ENCODE data around the gene ZFYVE28. TPM values are rescaled to one million over a fixed set of nuclear protein-coding genes. Genes with fewer than 3 reads are reported as not detected.

Gene ZFYVE28
- total and polyA plus RNA-seq, 10 of the 15 experiments (the other 5 are each of a cell fraction or from before 2014, with no cell fraction given): 0.06 to 1.9 (median 0.22) TPM; not detected in 1

DNA sequence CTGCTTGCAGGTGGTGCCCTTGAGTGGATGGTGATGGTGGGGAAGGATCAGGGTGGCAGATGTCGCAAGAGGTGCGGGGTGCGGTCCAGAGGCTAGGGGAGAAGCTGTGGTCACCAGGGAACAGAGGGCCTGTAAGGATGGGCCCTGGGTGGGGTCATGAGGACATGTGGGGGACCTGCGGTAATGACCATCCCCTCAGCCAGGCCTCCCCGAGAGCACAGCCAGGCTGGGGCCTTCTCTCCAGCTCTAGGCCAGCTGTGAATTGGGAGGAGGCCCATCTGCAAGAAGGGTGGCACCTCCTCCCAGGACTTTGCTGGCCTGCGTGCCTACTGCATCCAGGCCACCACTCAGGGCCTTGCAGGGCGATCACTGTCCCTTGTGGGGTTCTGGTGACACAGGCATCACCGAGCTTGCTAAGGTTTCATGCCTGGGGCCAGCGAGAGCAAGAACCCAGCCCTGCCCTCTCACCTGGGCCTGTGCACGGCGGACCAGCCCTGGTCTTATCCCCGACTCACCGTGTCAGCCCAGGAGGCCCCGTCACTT, 122.5 kb downstream of the ZFYVE28 start:
- H3K27ac ChIP-seq (ENCODE audit: control insufficient read depth, insufficient read depth): no peak overlapping the region

More for the DNA sequence above, 122.5 kb downstream of the ZFYVE28 start:
- ATAC-seq (no peak), DNase-seq (ENCODE audit: low read depth, low spot score) (no peak), FAIRE-seq (no peak)
- intact Hi-C loops (cut with micrococcal nuclease; ENCODE audit: unreplicated experiment) (no loop called here), in situ Hi-C loops (cut with MboI) (no loop called here)
- ChIA-PET CTCF (interaction anchor here (0.6 kb wide), 1 partner anchor 99 kb away, joined by 3 read pairs; no protein-coding TSS in a partner anchor), SMC1A (ENCODE audit: uncharacterized antibody, unreplicated experiment) (no interaction called here), POLR2A (no interaction called here), RAD21 (ENCODE audit: unreplicated experiment) (no interaction called here)
- Histone ChIP-seq H3K79me2 (ENCODE audit: control insufficient read depth, insufficient read depth, low read length) (no peaks in the 10 kb centered on the region), H4K20me1 (ENCODE audit: control insufficient read depth, insufficient read depth) (no peaks in the 10 kb centered on the region), H3K4me3 (no peak overlapping the region), H3K36me3 (ENCODE audit: control insufficient read depth in 2 of 2, insufficient read depth in 2 of 2, low read length in 1 of 2) (no peaks in the 10 kb centered on the region), H3K9me3 (replicated peaks; ENCODE audit: control insufficient read depth, insufficient read depth, low read length) (no peaks in the 10 kb centered on the region), H2AFZ (ENCODE audit: control insufficient read depth, low read depth, low read length) (no peak overlapping the region), H3K4me2 (ENCODE audit: control insufficient read depth, insufficient read depth) (no peak overlapping the region), H3K4me1 (ENCODE audit: control insufficient read depth, insufficient read depth, low read length) (no peaks in the 10 kb centered on the region), H3K9ac (ENCODE audit: control insufficient read depth, insufficient read depth, low read length) (no peak overlapping the region), H3K27me3 (replicated peaks in 1 of 2; ENCODE audit: control insufficient read depth in 2 of 2, insufficient read depth in 2 of 2, low read length in 1 of 2) (peaks cover 0 to 1% of the 10 kb centered on the region in 2 experiments; a peak in 2 of 4 replicates)
- no TSS peak for BruUV-seq (replicated peaks)
- TF ChIP-seq, protein P1, sequence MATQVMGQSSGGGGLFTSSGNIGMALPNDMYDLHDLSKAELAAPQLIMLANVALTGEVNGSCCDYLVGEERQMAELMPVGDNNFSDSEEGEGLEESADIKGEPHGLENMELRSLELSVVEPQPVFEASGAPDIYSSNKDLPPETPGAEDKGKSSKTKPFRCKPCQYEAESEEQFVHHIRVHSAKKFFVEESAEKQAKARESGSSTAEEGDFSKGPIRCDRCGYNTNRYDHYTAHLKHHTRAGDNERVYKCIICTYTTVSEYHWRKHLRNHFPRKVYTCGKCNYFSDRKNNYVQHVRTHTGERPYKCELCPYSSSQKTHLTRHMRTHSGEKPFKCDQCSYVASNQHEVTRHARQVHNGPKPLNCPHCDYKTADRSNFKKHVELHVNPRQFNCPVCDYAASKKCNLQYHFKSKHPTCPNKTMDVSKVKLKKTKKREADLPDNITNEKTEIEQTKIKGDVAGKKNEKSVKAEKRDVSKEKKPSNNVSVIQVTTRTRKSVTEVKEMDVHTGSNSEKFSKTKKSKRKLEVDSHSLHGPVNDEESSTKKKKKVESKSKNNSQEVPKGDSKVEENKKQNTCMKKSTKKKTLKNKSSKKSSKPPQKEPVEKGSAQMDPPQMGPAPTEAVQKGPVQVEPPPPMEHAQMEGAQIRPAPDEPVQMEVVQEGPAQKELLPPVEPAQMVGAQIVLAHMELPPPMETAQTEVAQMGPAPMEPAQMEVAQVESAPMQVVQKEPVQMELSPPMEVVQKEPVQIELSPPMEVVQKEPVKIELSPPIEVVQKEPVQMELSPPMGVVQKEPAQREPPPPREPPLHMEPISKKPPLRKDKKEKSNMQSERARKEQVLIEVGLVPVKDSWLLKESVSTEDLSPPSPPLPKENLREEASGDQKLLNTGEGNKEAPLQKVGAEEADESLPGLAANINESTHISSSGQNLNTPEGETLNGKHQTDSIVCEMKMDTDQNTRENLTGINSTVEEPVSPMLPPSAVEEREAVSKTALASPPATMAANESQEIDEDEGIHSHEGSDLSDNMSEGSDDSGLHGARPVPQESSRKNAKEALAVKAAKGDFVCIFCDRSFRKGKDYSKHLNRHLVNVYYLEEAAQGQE (IDR thresholded peaks at IDR 0.05; ENCODE audit: low read depth, low read length): no peak
- TF ChIP-seq CBFB (IDR thresholded peaks at IDR 0.05; ENCODE audit: low read depth) (no peak), STAT3 (IDR thresholded peaks at IDR 0.05; ENCODE audit: low read depth, low read length) (no peak), SIX5 (IDR thresholded peaks at IDR 0.05; ENCODE audit: low read depth, low read length, severe bottlenecking) (no peak), ZBED1 (IDR thresholded peaks at IDR 0.05; ENCODE audit: borderline replicate concordance) (no peak)
- TF ChIP-seq, protein P2, sequence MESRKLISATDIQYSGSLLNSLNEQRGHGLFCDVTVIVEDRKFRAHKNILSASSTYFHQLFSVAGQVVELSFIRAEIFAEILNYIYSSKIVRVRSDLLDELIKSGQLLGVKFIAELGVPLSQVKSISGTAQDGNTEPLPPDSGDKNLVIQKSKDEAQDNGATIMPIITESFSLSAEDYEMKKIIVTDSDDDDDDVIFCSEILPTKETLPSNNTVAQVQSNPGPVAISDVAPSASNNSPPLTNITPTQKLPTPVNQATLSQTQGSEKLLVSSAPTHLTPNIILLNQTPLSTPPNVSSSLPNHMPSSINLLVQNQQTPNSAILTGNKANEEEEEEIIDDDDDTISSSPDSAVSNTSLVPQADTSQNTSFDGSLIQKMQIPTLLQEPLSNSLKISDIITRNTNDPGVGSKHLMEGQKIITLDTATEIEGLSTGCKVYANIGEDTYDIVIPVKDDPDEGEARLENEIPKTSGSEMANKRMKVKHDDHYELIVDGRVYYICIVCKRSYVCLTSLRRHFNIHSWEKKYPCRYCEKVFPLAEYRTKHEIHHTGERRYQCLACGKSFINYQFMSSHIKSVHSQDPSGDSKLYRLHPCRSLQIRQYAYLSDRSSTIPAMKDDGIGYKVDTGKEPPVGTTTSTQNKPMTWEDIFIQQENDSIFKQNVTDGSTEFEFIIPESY (IDR thresholded peaks at IDR 0.05): no peak
- WGBS (ENCODE audit: insufficient coverage, insufficient replicate concordance, low lambda C conversion rate, missing lambda C conversion rate): 80% methylated on average over 14 of the region's 14 CpGs

All from GM12878 (cell line).